Large intestine (tissue), 3 donors: ENCODE results near the gene NRG3. TPM values are rescaled to one million over a fixed set of nuclear protein-coding genes. Genes with fewer than 3 reads are reported as not detected.

Experiments
- DNase-seq, 2 donors: peaks; one replicate each; pipeline versions ENCODE4 v3.0.0 to v3.0.0-alpha.2; 2013
- H3K27ac ChIP-seq: one replicate; pipeline ENCODE4 v1.5.1; 2013; ENCODE audit warnings: low read length
- H3K27me3 ChIP-seq: 2 replicates; pipeline ENCODE4 v1.6.1; 2013; ENCODE audit warnings: low read length; ENCODE audit not compliant: control insufficient read depth, insufficient read depth
- H3K36me3 ChIP-seq: 2 replicates; pipeline ENCODE4 v1.6.1; 2013; ENCODE audit warnings: low read length; ENCODE audit not compliant: control insufficient read depth, insufficient read depth
- H3K4me1 ChIP-seq: one replicate; pipeline ENCODE4 v1.6.1; 2013; ENCODE audit warnings: low read length; ENCODE audit not compliant: control insufficient read depth, insufficient read depth
- H3K4me3 ChIP-seq: one replicate; pipeline ENCODE4 v1.5.1; 2013; ENCODE audit warnings: low read length
- H3K9me3 ChIP-seq: one replicate; pipeline ENCODE4 v1.6.1; 2013; ENCODE audit warnings: mild to moderate bottlenecking, low read depth, low read length, moderate library complexity; ENCODE audit not compliant: control insufficient read depth
- WGBS: methylation state at CpG from one replicate; pipeline ENCODE4 v1.1.5; 2013; ENCODE audit warnings: low lambda C conversion rate; ENCODE audit not compliant: insufficient coverage; 5-methylcytosine and 5-hydroxymethylcytosine counted together
- polyA plus RNA-seq: library from polyadenylated mRNA; unstranded; fragments of 120-200 nt; gene quantifications from one replicate; pipeline ENCODE4 v1.2.1, GENCODE V29; 2013

Gene NRG3
- polyA plus RNA-seq, 1 donor, result 0.96 TPM

DNA sequence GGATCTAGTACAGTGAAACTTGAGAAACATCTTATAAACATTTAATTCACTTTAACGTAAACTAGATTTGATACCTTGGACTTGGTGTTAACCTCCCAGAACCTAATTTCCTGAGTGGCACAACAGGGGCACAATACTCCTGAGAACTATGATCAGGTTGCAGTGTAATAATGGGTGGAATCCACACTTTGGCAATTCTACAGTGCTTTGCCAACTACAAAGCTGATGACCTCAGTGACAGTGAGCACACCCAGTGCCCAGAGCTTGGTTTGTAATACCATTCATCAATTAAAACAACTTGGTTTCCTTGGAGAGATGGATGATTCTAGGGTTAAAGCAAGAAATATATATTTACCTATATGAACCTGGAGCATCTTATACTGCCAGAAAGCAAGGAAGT is 379.2 kb downstream of the NRG3 start:
- no peaks in the 10 kb centered on the region for H3K9me3 ChIP-seq
- no peak for DNase-seq
- H3K4me3 ChIP-seq, result no peak overlapping the region
- no peaks in the 10 kb centered on the region for H3K4me1 ChIP-seq
- no CpG with 5 or more reads among the region's 1 CpG for WGBS
- H3K27me3 ChIP-seq, result no peaks in the 10 kb centered on the region
- no peaks in the 10 kb centered on the region for H3K36me3 ChIP-seq
- no peak overlapping the region for H3K27ac ChIP-seq

DNA sequence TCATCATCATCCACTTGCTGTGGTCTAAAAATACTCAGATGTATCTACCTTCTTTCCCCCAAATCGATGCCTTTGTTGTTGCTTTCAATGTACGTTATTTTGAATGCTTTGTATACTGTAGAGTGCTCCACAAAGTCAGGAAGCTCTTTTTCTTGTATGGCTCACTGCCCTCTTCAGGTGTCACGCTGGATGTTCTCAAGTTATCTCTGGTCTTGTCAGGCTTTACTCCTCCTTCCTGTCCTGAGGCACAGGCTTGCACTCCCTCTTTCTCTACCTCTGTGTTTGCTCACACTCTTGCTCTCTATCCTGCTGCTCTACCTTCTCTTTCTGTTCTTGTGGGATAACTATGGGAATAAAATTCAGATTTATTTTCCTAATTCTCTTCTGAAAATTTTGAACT is 381.3 kb downstream of the NRG3 start:
- no peaks in the 10 kb centered on the region for H3K9me3 ChIP-seq
- DNase-seq, result no peak
- WGBS, result no CpG with 5 or more reads among the region's 3 CpGs
- no peak overlapping the region for H3K27ac ChIP-seq
- no peaks in the 10 kb centered on the region for H3K4me1 ChIP-seq
- H3K36me3 ChIP-seq, result no peaks in the 10 kb centered on the region
- no peaks in the 10 kb centered on the region for H3K27me3 ChIP-seq
- H3K4me3 ChIP-seq, result no peak overlapping the region

DNA sequence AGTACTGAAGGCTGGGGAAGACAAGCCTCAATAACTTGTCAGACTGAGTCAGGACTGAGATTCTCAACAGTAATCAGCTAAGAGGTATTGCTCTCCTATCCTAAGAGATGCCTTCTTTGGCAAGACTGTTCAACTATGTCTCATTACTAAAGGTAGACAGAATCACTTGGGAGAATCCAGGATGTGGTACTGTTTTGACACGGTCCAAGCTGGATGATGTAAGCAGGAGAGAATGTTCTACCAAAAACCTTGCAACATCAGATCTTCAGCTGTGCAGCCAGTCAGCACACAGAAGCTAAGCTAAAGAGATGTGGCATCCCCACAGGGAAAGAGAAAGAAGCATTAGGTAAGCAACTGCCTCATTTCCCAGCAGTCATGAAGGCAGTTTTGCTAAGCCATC is 391.4 kb downstream of the NRG3 start:
- H3K36me3 ChIP-seq, result no peaks in the 10 kb centered on the region
- WGBS, result no CpG with 5 or more reads among the region's 1 CpG
- H3K27ac ChIP-seq, result no peak overlapping the region
- no peaks in the 10 kb centered on the region for H3K27me3 ChIP-seq
- H3K4me1 ChIP-seq, result no peaks in the 10 kb centered on the region
- no peak for DNase-seq
- no peaks in the 10 kb centered on the region for H3K9me3 ChIP-seq
- no peak overlapping the region for H3K4me3 ChIP-seq

DNA sequence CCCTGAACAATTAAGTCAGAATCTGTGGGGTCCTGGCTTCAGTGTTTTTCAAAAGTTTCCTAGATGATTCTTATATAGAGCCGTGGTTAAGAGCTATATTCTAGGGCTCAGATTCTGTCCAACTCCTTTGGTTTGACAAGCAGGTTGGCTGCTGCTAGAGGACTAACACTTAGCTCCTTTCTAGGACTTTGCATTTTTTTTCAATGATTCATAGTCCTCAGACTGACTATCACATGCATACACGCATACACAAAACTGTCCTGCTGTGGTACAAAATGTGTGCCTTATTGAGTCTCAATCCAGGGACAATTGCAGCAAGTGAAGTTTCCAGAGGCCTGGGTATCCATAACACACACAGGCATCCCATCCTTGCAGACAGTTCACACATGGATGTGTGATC is 392.0 kb downstream of the NRG3 start:
- no peak overlapping the region for H3K27ac ChIP-seq
- H3K4me3 ChIP-seq, result no peak overlapping the region
- no peaks in the 10 kb centered on the region for H3K4me1 ChIP-seq
- no peak for DNase-seq
- no peaks in the 10 kb centered on the region for H3K36me3 ChIP-seq
- H3K27me3 ChIP-seq, result no peaks in the 10 kb centered on the region
- no peaks in the 10 kb centered on the region for H3K9me3 ChIP-seq
- 80% methylated on average over 1 of the region's 2 CpGs for WGBS

DNA sequence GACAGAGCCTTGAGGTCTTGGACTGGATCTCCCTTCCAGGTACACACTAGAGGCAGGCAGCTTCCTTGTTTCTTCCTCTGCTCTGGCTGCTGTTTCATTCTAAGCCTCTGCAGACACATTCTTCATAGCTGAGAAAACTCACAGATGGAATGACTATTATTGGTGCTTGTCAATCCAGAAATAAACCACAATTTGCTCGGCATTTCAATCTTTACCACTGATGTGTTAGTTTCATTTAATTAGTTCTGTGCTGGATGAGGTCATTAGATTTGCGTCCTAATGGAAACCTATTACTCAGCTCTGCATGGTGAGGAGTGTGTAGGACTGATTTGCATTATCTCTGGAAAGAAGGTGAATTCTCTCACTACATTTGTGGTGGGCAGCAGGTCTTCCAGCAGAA is 392.5 kb downstream of the NRG3 start:
- Histone ChIP-seq H3K4me3 (no peak overlapping the region), H3K4me1 (no peaks in the 10 kb centered on the region), H3K27me3 (no peaks in the 10 kb centered on the region), H3K27ac (no peak overlapping the region), H3K9me3 (no peaks in the 10 kb centered on the region), H3K36me3 (no peaks in the 10 kb centered on the region)
- WGBS, result no CpG with 5 or more reads among the region's 2 CpGs
- DNase-seq, result no peak

DNA sequence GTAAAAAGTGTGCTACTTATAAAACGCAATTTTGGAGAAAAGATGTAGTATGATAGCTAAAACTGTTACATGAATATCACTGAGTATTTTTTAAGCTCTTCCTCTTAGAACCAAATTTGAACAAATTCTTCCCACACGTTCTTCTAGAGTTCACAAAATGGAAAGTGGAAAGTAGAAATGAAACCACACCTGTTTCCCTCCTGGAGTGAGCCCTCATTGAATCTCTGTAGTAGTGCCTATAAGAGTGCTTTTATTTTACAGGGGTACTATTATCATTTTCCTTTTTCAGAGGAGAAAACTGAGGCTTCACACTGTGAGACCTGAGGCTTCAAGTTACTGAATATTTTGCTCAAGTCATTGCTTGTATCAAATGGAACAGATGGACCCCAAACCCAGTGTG is 393.0 kb downstream of the NRG3 start:
- no peaks in the 10 kb centered on the region for H3K27me3 ChIP-seq
- no peak overlapping the region for H3K27ac ChIP-seq
- H3K4me1 ChIP-seq, result no peaks in the 10 kb centered on the region
- H3K4me3 ChIP-seq, result no peak overlapping the region
- WGBS, result 100% methylated on average over 1 of the region's 2 CpGs
- DNase-seq, result no peak
- no peaks in the 10 kb centered on the region for H3K9me3 ChIP-seq
- H3K36me3 ChIP-seq, result no peaks in the 10 kb centered on the region

DNA sequence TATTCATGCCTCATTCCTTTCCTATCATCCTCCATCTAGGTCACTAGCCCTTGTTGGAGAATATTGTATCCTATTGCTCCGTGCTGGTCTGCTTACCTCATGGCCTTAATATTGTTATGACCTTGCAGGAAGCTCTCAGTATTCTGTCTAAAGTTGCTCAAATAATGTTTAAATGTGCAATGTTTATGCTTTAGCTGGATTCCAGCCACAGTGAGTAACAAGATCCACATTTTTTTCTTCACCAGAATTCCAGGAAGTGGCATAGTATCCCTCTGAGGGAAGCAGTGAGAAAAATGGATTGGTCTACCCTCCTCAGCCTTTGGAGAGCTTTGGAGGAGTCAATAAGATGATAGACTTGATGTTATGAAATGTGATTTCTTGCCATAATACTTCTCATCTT is 402.6 kb downstream of the NRG3 start:
- WGBS, result 80% methylated on average over 1 of the region's 1 CpG
- Histone ChIP-seq H3K27me3 (no peaks in the 10 kb centered on the region), H3K4me1 (no peaks in the 10 kb centered on the region), H3K9me3 (no peaks in the 10 kb centered on the region), H3K36me3 (no peaks in the 10 kb centered on the region), H3K4me3 (no peak overlapping the region), H3K27ac (no peak overlapping the region)
- no peak for DNase-seq

DNA sequence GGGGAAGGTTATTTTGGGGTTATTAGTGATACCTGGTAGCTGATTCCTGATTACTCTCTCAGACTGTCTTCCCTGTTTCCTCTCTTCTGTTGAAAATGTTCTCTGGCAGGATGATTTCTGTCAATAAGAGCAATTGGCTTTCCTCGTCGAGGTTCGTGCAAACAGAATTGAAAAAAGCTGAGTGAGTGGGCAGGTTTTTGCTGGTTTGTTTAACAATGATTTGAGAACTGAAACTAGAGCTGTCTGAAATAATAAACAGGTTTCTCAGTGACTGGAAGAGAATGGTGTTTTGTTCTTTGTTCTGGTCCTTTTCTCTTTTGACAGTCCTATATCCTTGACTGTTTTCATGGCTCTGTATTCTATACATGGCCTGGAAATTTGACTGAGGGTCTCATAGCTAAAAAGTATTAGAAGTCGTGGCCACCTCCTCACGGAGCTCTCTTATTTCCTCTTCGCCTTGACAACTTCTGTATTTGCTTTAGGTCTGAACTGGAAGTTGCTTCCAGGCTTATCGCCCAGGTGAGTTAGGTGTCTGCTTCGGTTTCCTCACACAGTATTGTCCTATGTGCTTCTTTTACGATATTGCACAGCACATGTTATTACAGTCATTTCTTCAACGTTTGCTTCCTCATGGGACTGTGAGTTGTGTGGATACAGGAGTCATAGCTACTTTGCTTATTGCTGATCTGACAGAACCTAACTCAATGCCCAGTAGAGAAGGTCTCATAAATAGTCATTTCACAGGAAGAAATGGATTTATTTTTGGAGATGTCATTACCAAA is 403.6 kb downstream of the NRG3 start:
- H3K36me3 ChIP-seq, result no peaks in the 10 kb centered on the region
- DNase-seq, result no peak
- no peak overlapping the region for H3K4me3 ChIP-seq
- no peaks in the 10 kb centered on the region for H3K9me3 ChIP-seq
- H3K4me1 ChIP-seq, result no peaks in the 10 kb centered on the region
- no peaks in the 10 kb centered on the region for H3K27me3 ChIP-seq
- no peak overlapping the region for H3K27ac ChIP-seq
- no CpG with 5 or more reads among the region's 10 CpGs for WGBS

DNA sequence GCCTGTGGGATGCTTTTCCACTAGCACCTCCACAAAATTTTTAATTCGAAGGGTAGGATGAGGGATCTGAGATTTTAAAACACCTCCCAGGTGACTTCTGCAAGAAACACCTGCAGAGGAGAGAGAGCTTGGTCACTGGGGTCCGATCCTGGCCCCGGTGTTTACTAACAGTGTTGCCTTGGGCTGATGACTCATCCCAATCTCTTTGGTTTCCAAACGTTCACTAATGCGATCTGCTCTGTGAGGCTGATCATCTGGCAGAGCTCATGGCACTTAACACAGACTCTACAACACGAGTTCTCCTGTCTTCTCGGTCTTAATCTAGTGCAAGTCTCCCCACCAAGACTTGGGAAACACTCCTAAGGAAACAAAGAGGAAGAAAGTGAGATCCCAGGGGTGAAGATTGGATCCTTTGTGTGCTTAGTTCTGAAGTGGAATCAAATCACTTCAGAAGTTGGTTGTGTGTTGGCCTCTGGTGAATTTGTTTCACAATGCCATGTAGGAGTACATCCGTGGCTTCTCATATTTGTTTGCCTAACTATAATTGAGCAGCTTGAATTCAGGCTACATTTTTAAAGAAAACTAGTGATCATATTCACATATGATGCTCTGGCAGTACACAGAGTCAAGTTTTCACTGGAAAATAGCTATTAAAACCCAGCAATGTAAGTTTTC is 407.9 kb downstream of the NRG3 start:
- no peak overlapping the region for H3K4me3 ChIP-seq
- no peaks in the 10 kb centered on the region for H3K9me3 ChIP-seq
- no peaks in the 10 kb centered on the region for H3K36me3 ChIP-seq
- no peaks in the 10 kb centered on the region for H3K27me3 ChIP-seq
- no peaks in the 10 kb centered on the region for H3K4me1 ChIP-seq
- no peak overlapping the region for H3K27ac ChIP-seq
- 75% methylated on average over 2 of the region's 8 CpGs for whole genome bisulfite sequencing
- DNase-seq, result no peak

DNA sequence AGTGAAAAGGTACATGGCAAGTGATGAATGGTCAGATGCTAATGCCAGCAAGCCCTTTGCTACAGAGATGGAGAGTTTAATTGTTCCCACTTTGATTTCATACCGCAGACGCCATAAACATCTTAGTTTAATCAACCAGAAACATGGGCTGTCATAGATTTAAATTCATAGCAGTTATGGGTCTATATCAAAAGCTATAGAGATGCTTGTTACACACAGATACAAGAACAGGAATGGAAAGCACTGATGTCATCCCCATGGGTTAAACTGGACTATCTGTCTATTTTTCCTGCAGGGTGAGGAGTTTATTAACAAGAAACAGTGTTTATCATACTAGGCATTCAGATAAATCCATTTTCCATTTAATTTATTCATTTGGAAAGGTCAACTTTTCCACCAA is 409.2 kb downstream of the NRG3 start:
- no peak overlapping the region for H3K4me3 ChIP-seq
- no peaks in the 10 kb centered on the region for H3K36me3 ChIP-seq
- H3K9me3 ChIP-seq, result no peaks in the 10 kb centered on the region
- no peak for DNase-seq
- no CpG with 5 or more reads among the region's 2 CpGs for whole genome bisulfite sequencing
- H3K27ac ChIP-seq, result no peak overlapping the region
- no peaks in the 10 kb centered on the region for H3K27me3 ChIP-seq
- no peaks in the 10 kb centered on the region for H3K4me1 ChIP-seq

DNA sequence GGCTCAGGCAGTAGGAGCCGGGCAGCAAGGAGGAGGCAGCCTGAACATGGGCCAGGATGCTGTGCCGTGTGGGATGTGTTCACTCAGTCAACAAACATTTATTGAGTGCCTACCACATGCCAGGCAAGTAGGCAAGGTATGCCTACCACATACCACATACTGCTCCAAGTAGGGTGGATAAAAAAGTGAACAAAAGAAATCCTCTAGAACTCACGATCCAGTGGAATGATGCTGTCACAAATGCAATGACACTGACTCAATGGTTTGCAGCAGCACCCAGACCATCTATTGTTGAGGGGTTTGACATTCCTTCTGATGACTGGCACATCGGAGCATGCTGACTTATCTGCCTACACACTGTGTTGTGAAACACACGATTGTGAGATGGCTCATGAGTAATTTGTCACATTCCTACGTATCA is 413.5 kb downstream of the NRG3 start:
- 100% methylated on average over 1 of the region's 6 CpGs for WGBS
- DNase-seq, result no peak
- Histone ChIP-seq H3K9me3 (no peaks in the 10 kb centered on the region), H3K27ac (no peak overlapping the region), H3K4me1 (no peaks in the 10 kb centered on the region), H3K27me3 (no peaks in the 10 kb centered on the region), H3K36me3 (no peaks in the 10 kb centered on the region), H3K4me3 (no peak overlapping the region)
